Hepatocyte (in vitro differentiated cells): ENCODE results near the gene MAPK8.

ENCODE experiments used
- CTCF ChIP-seq: fragments of 200-600 bp; sonication (generic); IDR thresholded peaks from 2 replicates; pipeline ENCODE4 v1.5.1; 2016; ENCODE audit warnings: antibody characterized with exemption, mild to moderate bottlenecking; ENCODE audit not compliant: poor library complexity
- EZH2 ChIP-seq: fragments of 200-600 bp; sonication (generic); IDR thresholded peaks from 2 replicates; pipeline ENCODE4 v1.6.1; 2016; ENCODE audit warnings: antibody characterized with exemption, mild to moderate bottlenecking, borderline replicate concordance
- EZH2phosphoT487 ChIP-seq: fragments of 200-600 bp; sonication (generic); IDR thresholded peaks from one replicate; pipeline ENCODE4 v1.6.1; 2018; ENCODE audit warnings: antibody characterized with exemption, mild to moderate bottlenecking, low read depth, moderate library complexity; ENCODE audit not compliant: unreplicated experiment, severe bottlenecking

GRCh38 chr10:48272682-48273081 is 33.8 kb upstream of the MAPK8 start:
- TF ChIP-seq CTCF (no peak), EZH2 (no peak), EZH2phosphoT487 (no peak)
